Lower leg skin (tissue), 4 donors: ENCODE data around the gene BFSP1. TPM values are rescaled to one million over a fixed set of nuclear protein-coding genes. Genes with fewer than 3 reads are reported as not detected.

ENCODE experiments used
- DNase-seq, 2 donors: peaks; one replicate each; pipeline ENCODE4 v3.0.0-alpha.2; 2019; ENCODE audit warnings: low spot score in 2 of 2
- H3K4me3 ChIP-seq: fragments of 200-600 bp; sonication (generic); 2 replicates; pipeline ENCODE4 v1.5.1; 2017; ENCODE audit warnings: mild to moderate bottlenecking, low read depth; ENCODE audit not compliant: poor library complexity, severe bottlenecking
- CTCF ChIP-seq, 3 donors: fragments of 450-650 bp; IDR thresholded peaks; one replicate each; pipeline ENCODE4 v1.5.1; 2016; ENCODE audit warnings: antibody characterized with exemption in 3 of 3, mild to moderate bottlenecking in 3 of 3, moderate library complexity in 2 of 3
- POLR2A ChIP-seq, 2 donors: fragments of 450-650 bp; IDR thresholded peaks; one replicate each; pipeline ENCODE4 v1.6.1; 2016 to 2017; ENCODE audit warnings: antibody characterized with exemption in 2 of 2, mild to moderate bottlenecking in 1 of 2, moderate library complexity in 1 of 2
- WGBS, 2 donors: methylation state at CpG; one replicate each; pipeline ENCODE4 v1.1.5; 2018; 5-methylcytosine and 5-hydroxymethylcytosine counted together
- intact Hi-C: fragments of 100-400 bp; cut with DNase I; formaldehyde crosslinking; loops from one replicate; pipeline ENCODE4 v1.15.0; 2023; ENCODE audit warnings: low total_unique reads
- total RNA-seq, 4 donors: library from RNA; depleted of rRNA; stranded (reverse); fragments of >200 nt; gene quantifications; one replicate each; pipeline ENCODE4 v1.1.0, GENCODE V29; 2016

BFSP1 gene
- total RNA-seq, 4 donors from 2014 or later = 0.61 to 2.6 (median 1.7) TPM

GRCh38 chr20:17468073-17468840 is 62.9 kb downstream of the BFSP1 start:
- H3K4me3 ChIP-seq = no peak overlapping the region
- WGBS, 2 donors = 76% methylated on average over 18 to 24 of the region's 24 CpGs
- DNase-seq = no peak
- intact Hi-C loops = no loop called here
- TF ChIP-seq POLR2A (IDR thresholded peaks at IDR 0.05) = no peak

- no peak for DNase-seq
- WGBS, 2 donors = 81 to 85% methylated on average over 4 of the region's 4 CpGs
- TF ChIP-seq POLR2A (IDR thresholded peaks at IDR 0.05) = no peak
- TF ChIP-seq CTCF (IDR thresholded peaks at IDR 0.05) = no peak
- intact Hi-C loops = no loop called here
- no peak overlapping the region for H3K4me3 ChIP-seq
These were observed 64.0 kb downstream of the BFSP1 start for GRCh38 chr20:17467120-17467655.

GRCh38 chr20:17466641-17467040 is 64.5 kb downstream of the BFSP1 start:
- TF ChIP-seq CTCF (IDR thresholded peaks at IDR 0.05) = no peak
- TF ChIP-seq POLR2A (IDR thresholded peaks at IDR 0.05) = no peak
- no peak for DNase-seq

GRCh38 chr20:17465236-17465635 is 65.9 kb downstream of the BFSP1 start:
- no peak for DNase-seq
- WGBS, 2 donors = 94 to 96% methylated on average over 10 of the region's 10 CpGs
- no peak for TF ChIP-seq POLR2A (IDR thresholded peaks at IDR 0.05)
- no peak for TF ChIP-seq CTCF (IDR thresholded peaks at IDR 0.05)
- H3K4me3 ChIP-seq = no peak overlapping the region
- intact Hi-C loops = no loop called here

More at GRCh38 chr20:17466641-17467040, 64.5 kb downstream of the BFSP1 start:
- WGBS, 2 donors = 86 to 87% methylated on average over 7 of the region's 7 CpGs
- intact Hi-C loops = no loop called here
- H3K4me3 ChIP-seq = no peak overlapping the region

- intact Hi-C loops = no loop called here
- no peak for TF ChIP-seq CTCF (IDR thresholded peaks at IDR 0.05)
- TF ChIP-seq POLR2A (IDR thresholded peaks at IDR 0.05) = no peak
These were observed 67.5 kb downstream of the BFSP1 start for GRCh38 chr20:17463711-17464110.

GRCh38 chr20:17461941-17462340 is 69.2 kb downstream of the BFSP1 start:
- intact Hi-C loops = no loop called here
- WGBS, 2 donors = 68 to 71% methylated on average over 3 of the region's 3 CpGs
- TF ChIP-seq POLR2A (IDR thresholded peaks at IDR 0.05) = no peak
- TF ChIP-seq CTCF (IDR thresholded peaks at IDR 0.05) = no peak
- H3K4me3 ChIP-seq = no peak overlapping the region
- DNase-seq = no peak

More at GRCh38 chr20:17463711-17464110, 67.5 kb downstream of the BFSP1 start:
- DNase-seq = no peak
- H3K4me3 ChIP-seq = no peak overlapping the region
- 29 to 68% methylated on average over 1 of the region's 1 CpG for WGBS, 2 donors
